NCI-H1417 treated with DMSO at 0.1 percent for 48 hours (cell line): Measurements from ENCODE around the gene BAX.

ENCODE experiments used
- DNase-seq: peaks from one replicate; lab custom pipeline; 2025; lab: John Stamatoyannopoulos, UW

The BAX gene

DNA sequence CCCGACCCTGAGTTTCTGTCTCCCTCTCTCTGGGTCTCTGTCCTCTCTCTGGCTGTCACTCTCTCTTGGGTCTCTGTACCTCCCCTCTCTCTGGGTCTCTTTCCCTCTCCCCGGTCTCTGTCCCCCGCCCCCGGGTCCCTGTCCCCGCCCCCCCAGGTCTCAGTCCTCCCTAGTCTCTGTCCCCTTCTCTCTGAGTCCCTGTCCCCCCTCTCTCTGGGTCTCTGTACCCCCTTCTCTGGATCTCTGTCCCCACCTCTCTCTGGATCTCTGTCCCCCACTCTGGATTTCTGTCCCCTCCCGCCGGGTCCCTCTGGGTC lies 8.1 kb downstream of the BAX start:
- no peak for DNase-seq

DNA sequence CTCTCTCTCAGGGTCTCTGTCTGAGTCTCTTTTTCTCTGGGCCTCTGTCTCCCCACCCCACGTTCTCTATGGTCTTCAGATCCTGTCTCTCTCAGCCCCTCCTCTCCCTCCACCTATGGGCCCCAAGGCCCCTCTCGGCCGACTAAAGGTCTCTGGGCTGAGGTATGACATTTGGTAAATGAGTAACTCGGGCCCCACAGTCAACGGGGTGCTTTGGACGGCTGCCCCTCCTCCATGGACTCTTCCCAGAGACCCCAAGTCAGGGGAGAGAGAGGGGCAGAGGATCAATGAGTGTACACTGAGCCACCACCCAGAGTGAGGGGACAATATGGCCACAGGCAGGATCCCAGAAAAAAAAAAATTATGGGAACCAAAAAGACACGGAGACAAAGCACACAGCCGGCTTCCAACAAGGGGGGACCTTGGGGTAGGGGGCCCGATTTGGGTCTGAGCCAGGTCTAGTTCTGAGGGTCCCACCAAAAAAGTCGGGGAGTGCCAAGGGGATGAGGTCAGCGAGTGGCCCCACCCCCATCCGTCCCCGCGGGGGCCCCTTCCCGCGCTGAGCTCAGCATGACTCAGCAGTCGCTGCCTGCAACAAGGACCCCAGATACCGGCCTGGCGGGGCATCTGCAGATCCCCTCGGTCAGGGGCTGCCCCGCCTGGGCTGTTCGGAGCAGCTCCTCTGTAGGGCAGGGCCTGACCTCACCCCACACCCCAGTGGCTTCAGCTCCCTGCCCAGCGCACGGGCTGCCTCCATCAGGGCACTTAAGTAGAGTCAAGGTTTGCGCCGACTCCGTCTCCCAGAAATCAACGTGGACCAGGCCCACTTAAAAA lies 8.9 kb downstream of the BAX start:
- DNase-seq, result no peak

DNA sequence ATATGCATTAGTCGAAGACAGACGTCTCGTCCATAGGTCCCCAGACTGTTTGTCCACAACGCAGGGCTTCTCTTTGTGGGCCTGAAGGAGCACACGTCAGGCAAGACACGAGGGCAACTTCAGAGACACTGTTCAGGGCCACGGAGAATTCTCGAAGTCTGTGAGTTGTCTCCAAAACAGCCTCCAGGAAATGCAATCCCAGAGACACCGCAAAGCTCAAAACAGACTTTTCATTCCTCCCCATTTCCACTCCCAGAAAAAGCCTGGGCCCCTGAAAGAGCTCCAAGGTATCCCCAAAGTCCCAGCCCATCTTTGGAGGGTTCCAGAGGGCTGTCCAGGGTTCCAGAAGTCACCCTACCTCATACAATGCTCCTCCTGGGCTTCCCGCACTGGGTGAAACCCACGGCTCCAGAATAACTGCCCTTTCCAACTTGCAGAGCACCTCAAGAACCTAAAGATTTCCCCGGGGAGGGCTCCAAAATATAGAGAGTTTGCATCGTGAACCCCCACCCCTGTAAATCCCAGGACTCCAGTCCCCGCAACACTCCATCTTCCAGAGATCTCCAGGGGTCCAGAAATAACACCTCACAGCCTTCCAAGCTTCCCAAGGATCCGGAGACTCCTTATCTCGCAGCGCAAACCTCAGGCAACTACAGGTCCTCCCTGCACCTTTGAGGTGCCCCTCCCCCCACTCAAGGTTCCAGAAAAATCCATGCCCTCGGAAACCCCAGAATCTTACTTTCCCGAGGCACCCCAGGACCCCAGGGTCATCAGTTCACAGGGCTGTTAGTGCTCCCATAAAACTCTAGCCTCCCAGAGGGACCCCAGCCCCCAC lies 9.7 kb downstream of the BAX start:
- DNase-seq, result no peak

DNA sequence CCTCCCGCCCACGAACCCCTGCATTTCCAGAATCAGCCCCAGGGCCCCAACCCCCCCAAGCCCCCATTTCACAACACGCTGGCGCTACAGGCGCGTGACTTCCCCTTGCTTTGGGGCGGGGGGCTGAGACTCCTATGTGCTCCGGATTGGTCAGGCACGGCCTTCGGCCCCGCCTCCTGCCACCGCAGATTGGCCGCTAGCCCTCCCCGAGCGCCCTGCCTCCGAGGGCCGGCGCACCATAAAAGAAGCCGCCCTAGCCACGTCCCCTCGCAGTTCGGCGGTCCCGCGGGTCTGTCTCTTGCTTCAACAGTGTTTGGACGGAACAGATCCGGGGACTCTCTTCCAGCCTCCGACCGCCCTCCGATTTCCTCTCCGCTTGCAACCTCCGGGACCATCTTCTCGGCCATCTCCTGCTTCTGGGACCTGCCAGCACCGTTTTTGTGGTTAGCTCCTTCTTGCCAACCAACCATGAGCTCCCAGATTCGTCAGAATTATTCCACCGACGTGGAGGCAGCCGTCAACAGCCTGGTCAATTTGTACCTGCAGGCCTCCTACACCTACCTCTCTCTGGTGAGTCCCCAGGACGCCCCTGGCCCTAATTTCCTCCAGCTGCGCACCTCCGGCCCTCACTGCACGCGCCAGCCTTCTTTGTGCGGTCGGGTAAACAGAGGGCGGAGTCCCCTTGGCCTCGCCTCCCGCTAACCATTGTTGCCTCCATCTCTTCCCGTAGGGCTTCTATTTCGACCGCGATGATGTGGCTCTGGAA lies 10.5 kb downstream of the BAX start, which contains the start of gene FTL:
Gene FTL (plus strand): TSS at position 270 of the 766 bp plus-strand sequence. CDS start 199 bp downstream, at position 469.
- DNase-seq, result peak; percentile 22

DNA sequence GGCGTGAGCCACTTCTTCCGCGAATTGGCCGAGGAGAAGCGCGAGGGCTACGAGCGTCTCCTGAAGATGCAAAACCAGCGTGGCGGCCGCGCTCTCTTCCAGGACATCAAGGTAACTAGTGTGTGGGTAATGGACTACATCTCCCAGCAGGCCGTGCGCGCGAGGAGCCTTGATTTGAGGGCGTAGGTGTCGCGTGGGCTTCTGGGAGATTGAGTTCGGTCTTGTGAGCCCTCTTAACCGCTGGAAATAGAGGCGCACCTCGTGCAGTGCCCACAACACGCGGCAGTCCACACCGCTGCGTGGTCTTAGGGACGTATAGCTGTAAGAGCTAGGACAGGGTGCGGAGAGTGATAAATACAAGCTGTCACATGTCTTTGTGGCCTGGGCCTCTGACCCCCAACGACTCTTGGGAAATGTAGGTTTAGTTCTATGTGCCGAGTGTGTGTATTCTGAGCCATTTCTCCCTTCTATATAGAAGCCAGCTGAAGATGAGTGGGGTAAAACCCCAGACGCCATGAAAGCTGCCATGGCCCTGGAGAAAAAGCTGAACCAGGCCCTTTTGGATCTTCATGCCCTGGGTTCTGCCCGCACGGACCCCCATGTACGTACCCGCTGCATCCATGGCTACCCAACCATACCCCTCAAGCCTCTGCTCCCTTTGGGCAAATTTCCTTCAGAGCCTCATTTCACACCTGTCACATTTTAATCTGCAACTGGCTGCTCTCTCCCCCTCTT lies 11.3 kb downstream of the BAX start:
- peak; percentile 35 for DNase-seq

DNA sequence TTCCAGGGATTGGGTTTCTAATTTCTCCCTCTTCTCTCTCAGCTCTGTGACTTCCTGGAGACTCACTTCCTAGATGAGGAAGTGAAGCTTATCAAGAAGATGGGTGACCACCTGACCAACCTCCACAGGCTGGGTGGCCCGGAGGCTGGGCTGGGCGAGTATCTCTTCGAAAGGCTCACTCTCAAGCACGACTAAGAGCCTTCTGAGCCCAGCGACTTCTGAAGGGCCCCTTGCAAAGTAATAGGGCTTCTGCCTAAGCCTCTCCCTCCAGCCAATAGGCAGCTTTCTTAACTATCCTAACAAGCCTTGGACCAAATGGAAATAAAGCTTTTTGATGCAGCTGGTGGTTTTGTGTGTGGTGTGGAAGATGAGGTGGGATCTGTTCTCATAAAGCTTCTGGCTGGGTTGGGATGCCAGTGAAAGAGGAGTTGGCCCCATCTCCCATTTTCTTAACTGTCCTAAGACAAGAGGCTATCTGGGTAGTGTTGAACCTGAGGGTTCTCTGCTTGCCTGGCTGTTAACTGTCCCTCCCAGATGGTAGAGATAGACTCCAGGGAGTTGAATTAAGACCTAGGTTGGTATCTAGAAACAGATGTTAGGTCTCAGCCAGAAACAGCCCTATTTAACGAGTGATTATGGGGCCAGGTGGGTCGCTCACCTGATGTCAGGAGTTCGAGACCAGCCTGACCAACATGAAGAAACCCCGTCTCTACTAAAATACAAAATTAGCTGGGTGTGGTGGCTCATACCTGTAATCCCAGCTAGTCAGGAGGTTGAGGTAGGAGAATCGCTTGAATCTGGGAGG lies 12.1 kb downstream of the BAX start:
- no peak for DNase-seq

DNA sequence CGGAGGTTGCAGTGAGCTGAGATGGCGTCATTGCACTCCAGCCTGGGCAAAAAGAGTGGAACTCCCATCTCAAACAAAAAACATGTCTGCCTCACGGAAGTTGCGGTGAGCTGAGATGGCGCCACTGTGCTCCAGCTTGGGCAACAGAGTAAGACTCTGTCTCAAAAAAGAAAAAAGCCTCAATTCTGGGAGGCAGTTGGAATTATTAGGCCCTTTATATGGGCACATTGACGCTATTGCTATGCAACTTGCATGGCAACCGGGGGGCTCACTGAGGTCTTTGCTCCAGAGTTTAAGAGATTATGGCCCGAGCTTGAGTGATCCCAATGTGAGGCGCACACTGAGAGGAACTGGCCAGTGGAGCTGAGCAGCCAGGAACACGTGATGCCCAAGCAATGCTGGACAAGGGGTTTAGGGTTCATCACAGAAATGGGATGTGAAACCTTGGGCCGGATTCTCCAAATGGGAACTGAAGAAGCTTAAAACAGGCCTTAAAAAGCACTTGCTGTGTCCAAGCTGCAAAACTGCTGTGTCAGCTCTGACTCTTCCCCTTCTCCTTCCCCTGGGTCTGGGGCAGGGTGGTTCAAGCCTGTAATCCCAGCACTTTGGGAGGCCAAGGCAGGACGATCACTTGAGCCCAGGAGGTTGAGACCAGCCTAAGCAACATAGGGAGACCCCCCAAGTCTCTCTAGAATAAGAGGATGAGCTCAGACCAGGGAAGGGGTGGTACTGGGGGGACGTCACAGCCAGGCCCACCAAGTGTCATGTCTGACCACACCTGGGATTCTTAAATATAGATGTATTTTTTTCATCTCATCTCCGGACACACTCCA lies 12.9 kb downstream of the BAX start:
- DNase-seq, result no peak

DNA sequence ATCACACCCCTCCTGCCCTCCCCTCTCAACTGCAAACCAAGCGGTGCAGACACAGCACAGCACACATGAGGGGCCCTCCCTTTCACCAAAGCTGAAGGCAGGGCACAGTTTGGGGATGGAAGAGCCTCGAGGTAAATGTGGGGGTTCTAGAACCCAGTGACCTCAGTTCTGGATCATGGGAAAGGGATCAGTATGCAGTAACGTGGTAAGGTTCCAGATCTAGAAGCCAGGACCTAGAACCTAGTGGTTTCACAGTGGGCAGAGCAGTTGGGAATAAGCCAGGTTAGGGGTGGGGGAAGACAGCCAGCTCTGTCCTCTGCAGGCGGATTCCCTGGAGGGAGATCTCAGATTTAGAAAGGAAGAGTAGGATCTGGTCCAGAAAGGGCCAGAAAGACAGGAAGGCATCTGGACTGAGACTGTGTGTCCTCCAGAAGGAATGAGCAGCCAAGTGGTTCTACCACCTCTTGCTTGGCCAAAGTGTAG lies 13.5 kb downstream of the BAX start:
- no peak for DNase-seq

DNA sequence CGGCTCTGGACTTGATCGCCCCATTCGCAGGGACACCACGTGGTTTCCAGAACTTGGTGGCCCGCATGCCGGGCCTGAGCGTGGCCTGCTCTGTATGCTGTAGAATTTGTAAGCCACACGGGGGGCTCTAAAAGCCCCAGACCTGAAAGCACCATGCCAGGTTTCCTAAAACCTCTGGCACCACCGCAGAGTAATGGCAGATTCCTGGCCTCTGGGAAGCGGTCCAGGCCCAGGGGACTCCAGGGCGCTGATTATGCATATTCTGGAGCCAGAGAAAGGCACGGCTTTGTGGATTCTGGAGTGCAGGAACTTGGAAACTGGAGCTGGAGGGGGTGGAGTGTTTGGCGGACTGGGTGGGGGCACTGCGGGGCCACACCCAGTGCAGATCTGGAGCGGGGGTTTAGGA lies 14.1 kb downstream of the BAX start:
- no peak for DNase-seq

DNA sequence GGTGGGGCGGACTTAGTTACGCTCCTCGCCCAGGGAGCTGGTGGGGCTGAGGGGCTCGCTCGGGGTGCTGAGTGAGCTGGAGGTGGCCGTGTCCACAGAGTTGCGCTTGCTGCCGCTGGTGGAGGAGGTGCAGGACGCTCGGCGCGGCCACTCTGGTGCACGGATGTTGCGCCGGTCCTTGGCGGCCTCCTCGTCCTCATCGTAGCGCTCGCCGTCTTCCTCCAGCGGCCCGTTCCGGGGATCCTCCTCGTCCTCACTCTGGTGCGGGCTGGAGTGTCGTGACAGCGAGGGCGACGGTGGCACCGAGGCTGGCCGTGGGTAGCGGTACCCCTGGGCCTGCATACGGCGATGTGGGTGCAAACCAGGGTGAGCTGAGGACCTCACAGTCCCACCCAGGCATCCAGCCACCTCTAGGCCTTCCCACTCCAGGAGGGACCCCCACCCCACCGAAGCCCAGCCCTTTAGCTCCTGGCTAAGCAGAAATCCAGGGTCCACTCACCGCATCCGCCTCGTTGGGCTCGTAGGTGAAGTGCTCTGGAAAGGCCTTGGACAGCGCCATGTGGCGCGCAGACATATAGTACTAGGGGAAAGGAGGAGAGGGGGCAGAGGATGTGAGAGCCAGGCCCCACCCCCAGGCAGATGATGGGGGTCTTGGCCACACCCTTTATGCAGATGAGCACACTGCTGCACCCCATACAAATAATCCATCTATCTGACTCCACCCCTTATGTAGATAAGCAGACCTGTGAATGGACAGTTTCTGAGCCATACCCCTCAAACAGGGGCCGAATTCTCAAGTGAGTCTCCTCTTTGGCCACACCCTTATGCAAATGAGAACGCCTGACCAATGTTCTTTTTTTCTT lies 14.8 kb downstream of the BAX start:
- no peak for DNase-seq

DNA sequence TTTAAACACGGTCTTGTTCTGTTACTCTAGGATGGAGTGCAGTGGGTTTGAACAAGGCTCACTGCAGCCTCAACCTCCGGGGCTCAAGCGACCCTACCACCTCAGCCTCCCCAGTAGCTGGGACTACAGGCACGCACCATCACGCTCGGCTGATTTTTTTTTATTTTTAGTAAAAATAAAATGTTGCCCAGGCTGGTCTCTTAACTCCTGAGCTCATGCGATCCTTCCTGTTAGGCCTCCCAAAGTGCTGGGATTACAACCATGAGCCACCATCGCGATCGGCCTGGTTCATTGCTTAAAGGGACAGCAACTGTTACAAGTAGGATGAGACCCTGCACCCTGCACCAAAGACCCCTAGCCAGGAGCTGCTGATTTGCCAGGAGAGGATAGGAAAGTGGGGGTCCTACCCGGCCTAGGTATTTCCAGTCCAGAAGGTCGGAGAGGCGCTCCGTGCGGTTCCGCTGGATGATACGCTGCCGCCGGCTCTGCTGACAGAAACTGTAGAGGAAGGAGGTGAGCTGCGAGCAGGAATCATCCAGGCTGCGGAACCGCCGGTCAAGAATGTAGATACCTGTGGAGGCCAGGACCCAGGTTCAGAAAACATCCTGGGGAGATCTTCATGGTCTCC lies 15.6 kb downstream of the BAX start:
- DNase-seq, result no peak

DNA sequence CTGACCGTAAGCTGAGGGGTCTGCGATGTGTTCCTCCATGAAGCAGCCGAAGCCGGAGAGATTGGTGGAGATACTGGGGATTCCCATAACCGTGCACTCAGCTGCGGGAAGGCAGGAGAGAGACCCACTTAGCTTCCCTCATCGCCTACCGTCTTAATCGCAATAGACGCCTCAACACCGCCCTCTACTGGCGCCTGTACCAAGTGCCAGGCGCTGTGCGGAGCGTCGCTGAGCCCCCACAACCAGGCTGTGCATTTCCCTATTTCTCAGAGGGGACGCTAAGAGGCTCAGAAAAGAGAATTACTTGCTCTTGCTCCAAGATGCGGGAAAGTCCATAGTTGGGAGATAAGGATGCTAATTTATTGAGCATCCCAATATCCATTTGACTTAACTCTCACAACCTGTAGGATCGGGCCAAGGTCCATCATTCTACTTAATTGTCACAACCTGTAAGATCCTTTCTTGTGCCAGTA lies 16.3 kb downstream of the BAX start:
- no peak for DNase-seq

DNA sequence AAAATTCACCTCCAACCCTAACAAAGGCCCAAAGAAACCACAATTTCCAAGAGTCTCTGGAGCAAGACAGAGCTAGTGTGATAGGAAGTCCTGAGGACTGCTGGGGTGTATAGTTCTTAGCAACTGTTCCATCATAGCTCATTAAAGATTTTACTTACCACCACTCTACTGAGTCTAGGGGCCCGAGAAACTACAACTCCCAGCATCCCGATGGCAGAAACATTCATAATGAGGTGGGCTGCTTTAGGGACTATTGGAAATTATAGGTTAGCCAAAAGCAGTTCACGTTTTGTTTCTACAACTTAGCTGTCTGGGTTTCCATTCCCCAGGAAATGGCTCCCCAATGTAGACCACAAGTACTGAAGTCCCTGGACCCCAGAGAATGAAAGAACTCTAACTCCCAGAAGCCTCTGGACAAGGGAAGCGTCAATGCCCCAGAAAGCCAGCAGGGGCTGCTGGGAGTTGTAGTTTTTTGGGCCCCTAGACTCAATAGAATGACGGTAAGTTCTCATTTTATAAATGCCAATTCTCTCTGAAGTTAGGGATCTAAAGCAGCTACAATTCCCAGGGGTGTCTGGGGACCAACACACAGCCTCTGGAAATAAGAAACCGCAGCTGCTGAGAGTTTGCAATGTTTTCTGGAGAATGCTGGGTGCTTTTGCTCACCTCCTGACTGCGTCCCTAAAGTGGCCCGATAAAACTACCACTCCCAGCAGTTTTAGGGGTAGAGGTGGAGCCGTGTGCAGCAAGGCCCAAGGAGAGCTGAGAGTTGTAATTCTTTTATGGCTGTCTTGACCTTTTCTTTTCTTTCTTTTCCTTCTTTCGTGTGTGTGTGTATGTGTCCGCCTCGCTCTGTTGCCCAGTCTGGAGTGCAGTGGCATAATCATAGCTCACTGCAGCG lies 21.5 kb downstream of the BAX start:
- DNase-seq, result no peak

DNA sequence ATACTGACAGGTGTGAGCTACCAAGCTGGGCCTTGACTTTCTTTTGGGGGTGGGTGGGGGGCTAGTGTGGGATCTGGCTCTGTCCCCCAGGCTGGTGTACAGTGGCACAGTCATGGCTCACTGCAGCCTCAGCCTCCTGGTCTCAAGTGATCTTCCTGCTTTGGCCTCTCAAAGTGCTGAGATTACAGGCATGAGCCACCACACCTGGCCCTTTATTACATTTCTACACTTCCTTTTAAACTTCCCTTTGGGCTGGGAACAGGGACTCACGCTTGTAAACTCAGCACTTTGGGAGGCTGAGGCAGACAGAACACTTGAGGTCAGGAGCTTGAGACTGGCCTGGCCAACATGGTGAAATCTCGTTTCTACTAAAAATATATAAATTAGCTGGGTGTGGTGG lies 22.4 kb downstream of the BAX start:
- no peak for DNase-seq

DNA sequence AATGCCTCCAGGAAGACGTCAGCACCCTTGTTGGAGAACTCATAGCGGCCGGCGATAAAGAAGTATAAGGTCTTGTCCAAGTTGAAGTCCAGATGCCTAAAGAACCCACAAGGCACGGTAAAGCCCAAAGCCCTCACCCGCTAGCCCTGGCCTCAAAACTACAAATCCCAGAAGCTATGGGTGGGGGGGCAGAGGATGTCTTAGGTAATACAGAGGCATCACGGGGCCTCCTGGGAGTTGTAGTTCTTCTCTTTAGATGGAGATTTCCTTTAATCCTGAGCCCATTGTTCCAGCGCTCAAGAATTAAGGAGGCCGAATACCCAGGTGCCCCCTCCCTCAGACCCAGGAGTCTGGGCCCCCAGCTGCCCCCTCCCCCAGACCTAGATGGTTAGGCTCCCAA lies 27.6 kb downstream of the BAX start:
- no peak for DNase-seq

DNA sequence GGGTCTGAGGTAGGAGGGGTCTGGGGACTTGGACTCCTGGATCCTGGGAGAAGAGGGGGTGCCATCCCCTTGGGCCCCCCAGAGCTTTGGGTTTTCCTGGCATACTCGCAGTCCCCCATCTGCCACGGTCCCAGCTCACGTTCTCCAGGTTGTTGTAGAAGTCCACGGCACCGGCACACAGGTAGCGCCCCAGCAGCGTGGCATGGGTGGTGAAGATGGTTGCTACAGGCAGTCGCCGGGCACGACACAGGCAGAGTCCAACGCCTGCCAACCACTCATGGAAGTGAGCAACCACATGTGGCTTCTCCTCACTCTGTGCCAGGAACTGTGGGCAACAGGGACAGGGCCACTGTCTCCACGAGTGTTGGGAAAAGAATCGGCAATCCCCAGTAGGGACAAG lies 31.0 kb downstream of the BAX start:
- DNase-seq, result no peak

DNA sequence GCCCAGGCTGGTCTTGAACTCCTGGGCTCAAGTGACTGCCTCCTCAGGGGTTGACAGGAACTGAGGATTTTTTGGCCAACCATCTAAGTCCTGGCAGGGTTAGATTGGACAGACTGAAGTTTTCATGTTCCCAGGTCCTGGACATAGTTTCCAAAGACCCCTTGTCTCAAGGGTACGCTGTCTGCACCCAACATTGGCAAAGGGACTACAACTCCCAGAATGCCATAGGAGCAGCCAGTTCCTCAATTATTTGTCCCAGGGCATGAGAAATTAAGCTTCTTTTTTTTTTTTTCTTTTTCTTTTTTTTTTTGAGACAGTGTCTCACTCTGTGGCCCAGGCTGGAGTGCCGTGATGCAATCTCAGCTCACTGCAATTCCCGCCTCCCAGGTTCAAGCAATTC lies 31.5 kb downstream of the BAX start:
- no peak for DNase-seq
